K562 (cell line): ENCODE results near the gene PSMB2. TPM values are rescaled to one million over a fixed set of nuclear protein-coding genes. Genes with fewer than 3 reads are reported as not detected.
A peak's percentile ranks its signal among the peaks of the same experiment; 100 is the strongest.

ENCODE experiments used
- ATAC-seq: fragments of 200-7000 bp; cut with Tn5 transposase; 3 replicates; pipeline ENCODE4 v1.9.1; 2020; ENCODE audit warnings: moderate library complexity
- BruUV-seq: library from RNA; stranded (reverse); fragments of 400-500 nt; replicated peaks from 2 replicates; lab custom pipeline; 2021; lab: Mats Ljungman, UMichigan
- CTCF ChIA-PET: fragments of 300-600 bp; formaldehyde crosslinking; extraction: SDS; loops from one replicate; lab custom pipeline; 2021; ENCODE audit warnings: low intra/inter-chr PET ratio; lab: Yijun Ruan, JAX
- POLR2A ChIA-PET: fragments of 300-600, 350-650 bp; sonication (Branson Sonifier 250); formaldehyde crosslinking; extraction: SDS; loops from one replicate; lab custom pipeline; 2021; ENCODE audit warnings: antibody characterized with exemption, inconsistent platforms; lab: Yijun Ruan, JAX
- DNase-seq, 4 experiments: peaks; one replicate each; pipeline versions ENCODE4 v3.0.0 to v3.0.0-alpha.2; 2011 to 2018; ENCODE audit warnings: low spot score in 3 of 4, mixed read lengths in 3 of 4; ENCODE audit errors: extremely low read depth in 1 of 4
- FAIRE-seq: peaks from 2 replicates; lab custom pipeline; 2011; peaks lifted over from hg19 to GRCh38; lab: Jason Lieb, UNC
- H2AFZ ChIP-seq: 2 replicates; pipeline ENCODE4 v1.6.0; 2011; ENCODE audit warnings: low read depth, low read length, control low read depth, inconsistent platforms
- H3K27ac ChIP-seq: fragments of 200-600 bp; 3 replicates; pipeline ENCODE4 v1.8.0; 2011; ENCODE audit warnings: low read depth, mild to moderate bottlenecking, control low read depth, inconsistent platforms, low read length, moderate library complexity, mixed read lengths; ENCODE audit errors: extremely low read depth
- H3K27me3 ChIP-seq, 2 experiments: fragments of 300-600 bp in 1 of 2; 2 replicates in 1 of 2; 3 replicates in 1 of 2; pipeline versions ENCODE4 v1.6.0 to v1.8.0; 2011; ENCODE audit warnings: inconsistent platforms in 2 of 2, low read length in 2 of 2, mild to moderate bottlenecking in 1 of 2, mixed read lengths in 1 of 2, moderate library complexity in 1 of 2; ENCODE audit not compliant: control insufficient read depth in 2 of 2, insufficient read depth in 2 of 2
- H3K36me3 ChIP-seq: fragments of 300-600 bp; 3 replicates; pipeline ENCODE4 v1.8.0; 2011; ENCODE audit warnings: mild to moderate bottlenecking, low read length, inconsistent platforms; ENCODE audit not compliant: control insufficient read depth, insufficient read depth
- H3K4me1 ChIP-seq, 2 experiments: fragments of 200-600 bp in 1 of 2; replicated peaks in 1 of 2; 2 replicates in 1 of 2; 3 replicates in 1 of 2; pipeline versions ENCODE4 v1.5.1 to v1.8.0; 2011; ENCODE audit warnings: inconsistent platforms in 2 of 2, low read length in 2 of 2, mild to moderate bottlenecking in 1 of 2, mixed read lengths in 1 of 2, moderate library complexity in 1 of 2; ENCODE audit not compliant: control insufficient read depth in 2 of 2, insufficient read depth in 2 of 2
- H3K4me2 ChIP-seq: 2 replicates; pipeline ENCODE4 v1.6.1; 2011; ENCODE audit warnings: low read length, control low read depth, inconsistent platforms, mixed read lengths; ENCODE audit not compliant: insufficient read depth
- H3K4me3 ChIP-seq: fragments of 200-600 bp; sonication (generic), shearing (Covaris generic); 2 replicates; pipeline ENCODE4 v1.5.1; 2016; ENCODE audit warnings: control low read depth, inconsistent platforms
- H3K79me2 ChIP-seq: fragments of 200-600 bp; 3 replicates; pipeline ENCODE4 v1.8.0; 2011; ENCODE audit warnings: low read length, inconsistent platforms; ENCODE audit not compliant: control insufficient read depth, insufficient read depth
- H3K9ac ChIP-seq, 2 experiments: 2 replicates each; pipeline versions ENCODE4 v1.6.0 to v1.6.1; 2011; ENCODE audit warnings: low read depth in 2 of 2, low read length in 2 of 2, control low read depth in 1 of 2, inconsistent platforms in 1 of 2, mild to moderate bottlenecking in 1 of 2, mixed read lengths in 1 of 2; ENCODE audit not compliant: insufficient read depth in 1 of 2
- H3K9me1 ChIP-seq: one replicate; pipeline ENCODE4 v1.6.0; 2011; ENCODE audit warnings: inconsistent platforms, mild to moderate bottlenecking, low read length, moderate library complexity; ENCODE audit not compliant: control insufficient read depth, insufficient read depth
- H3K9me3 ChIP-seq: replicated peaks from 2 replicates; pipeline ENCODE4 v1.5.1; 2011; ENCODE audit warnings: low read depth, low read length, inconsistent platforms; ENCODE audit not compliant: control insufficient read depth, insufficient read depth
- H4K20me1 ChIP-seq: replicated peaks from 2 replicates; pipeline ENCODE4 v1.6.1; 2011; ENCODE audit warnings: low read length, inconsistent platforms, mixed read lengths; ENCODE audit not compliant: control insufficient read depth, insufficient read depth
- CREB5 ChIP-seq: fragments of 250-450 bp; sonication (Bioruptor Pico); IDR thresholded peaks from 2 replicates; pipeline ENCODE4 v1.5.0; 2020; ENCODE audit warnings: mild to moderate bottlenecking
- EWSR1 ChIP-seq: fragments of 450-650 bp; IDR thresholded peaks from 2 replicates; pipeline ENCODE4 v1.6.1; 2018; ENCODE audit warnings: borderline replicate concordance, mild to moderate bottlenecking, low read depth, moderate library complexity; ENCODE audit not compliant: partially characterized antibody
- HMBOX1 ChIP-seq: sonication (generic); IDR thresholded peaks from 2 replicates; pipeline ENCODE4 v1.6.1; 2016
- HMG20B ChIP-seq: fragments of 250-450 bp; sonication (Bioruptor Pico); IDR thresholded peaks from 2 replicates; pipeline ENCODE4 v1.5.0; 2021; ENCODE audit warnings: mild to moderate bottlenecking
- KDM4B ChIP-seq, 2 experiments: fragments of 450-650 bp in 1 of 2; sonication (generic) in 1 of 2; IDR thresholded peaks; 2 replicates each; pipeline ENCODE4 v1.6.1; 2016 to 2017; ENCODE audit warnings: borderline replicate concordance in 2 of 2, antibody characterized with exemption in 1 of 2, low read depth in 1 of 2, mild to moderate bottlenecking in 1 of 2
- TCF7 ChIP-seq: sonication (generic); IDR thresholded peaks from 2 replicates; pipeline ENCODE4 v1.6.1; 2016; ENCODE audit warnings: antibody characterized with exemption, borderline replicate concordance
- TEAD4 ChIP-seq, 2 experiments: sonication (generic) in 1 of 2; formaldehyde crosslinking in 1 of 2; IDR thresholded peaks; 2 replicates each; pipeline versions ENCODE4 v1.6.1 to v1.8.0; 2012 to 2022; ENCODE audit warnings: borderline replicate concordance in 1 of 2, inconsistent platforms in 1 of 2, low read length in 1 of 2, mild to moderate bottlenecking in 1 of 2, missing genetic modification reagents in 1 of 2
- ZNF24 ChIP-seq: fragments of 450-650 bp; IDR thresholded peaks from 2 replicates; pipeline ENCODE4 v1.6.1; 2016
- ZNF449 ChIP-seq: fragments of 250-450 bp; sonication (Bioruptor Pico); IDR thresholded peaks from 2 replicates; pipeline ENCODE4 v1.8.0; 2022; ENCODE audit warnings: moderate library complexity, mild to moderate bottlenecking, inconsistent platforms
- WGBS: fragments of 100-300 bp; shearing (Covaris generic); methylation state at CpG from one replicate; pipeline ENCODE4 v1.1.6; 2016; ENCODE audit warnings: low coverage, mixed read lengths; ENCODE audit not compliant: insufficient coverage; ENCODE audit errors: missing lambda C conversion rate; 5-methylcytosine and 5-hydroxymethylcytosine counted together
- in situ Hi-C: fragments of 300-500 bp; cut with MboI; formaldehyde crosslinking; loops from 4 replicates; pipeline ENCODE4 v1.15.0; 2018; ENCODE audit warnings: inconsistent platforms, mixed read lengths
- intact Hi-C: fragments of 100-400 bp; cut with micrococcal nuclease; formaldehyde crosslinking; loops from 2 replicates; pipeline ENCODE4 v1.14.2; 2022
- polyA plus RNA-seq, 8 experiments: library from polyadenylated mRNA; depleted of rRNA in 4 of 8; stranded (reverse) in 5 of 8; unstranded in 3 of 8; fragments of >200 nt; fragmentation: Nextera tagmentation in 2 of 8; fragmentation: Illumina TruSeq in 1 of 8; extraction: Ambion mirVana in 2 of 8; extraction: Trizol in 1 of 8; gene quantifications; 2 replicates each; pipeline versions ENCODE4 v1.2.1 to v1.2.3, GENCODE V29; 2011 to 2014; ENCODE audit warnings: inconsistent platforms in 1 of 8, missing spikeins in 1 of 8
- total RNA-seq, 7 experiments: library from RNA; depleted of rRNA in 6 of 7; stranded (reverse); fragments of >200 nt in 6 of 7; fragmentation: Illumina TruSeq in 2 of 7; extraction: Trizol in 2 of 7; gene quantifications; 2 replicates each; pipeline versions ENCODE4 v1.2.1 to v1.2.3, GENCODE V29; 2011 to 2021; ENCODE audit warnings: low replicate concordance in 1 of 7

PSMB2 gene
- total and polyA plus RNA-seq, 9 of the 15 experiments (the other 6 are each of a cell fraction or from before 2014, with no cell fraction given): 71.7 to 543 (median 165) TPM

GRCh38 chr1:35588197-35588910, 53.0 kb downstream of the PSMB2 start:
- H3K27me3 ChIP-seq: no peaks in the 10 kb centered on the region
- ChIA-PET CTCF (no interaction called here), POLR2A (interaction anchor here (1.0 to 1.4 kb wide), 2 partner anchors 15 to 69 kb away, joined by 3 to 5 read pairs; no protein-coding TSS in a partner anchor)
- H3K4me1 ChIP-seq: peaks cover 0 to 10% of the 10 kb centered on the region in 2 experiments; a peak in 2 of 5 replicates
- no peaks in the 10 kb centered on the region for H3K79me2 ChIP-seq
- no peaks in the 10 kb centered on the region for H3K36me3 ChIP-seq
- no peak overlapping the region for H3K4me2 ChIP-seq
- no peaks in the 10 kb centered on the region for H4K20me1 ChIP-seq
- no peak for TF ChIP-seq HMBOX1
- TF ChIP-seq EWSR1: no peak
- TF ChIP-seq CREB5 (CRISPR knock-in tag): no peak
- no peak for TF ChIP-seq ZNF449
- no peak for TF ChIP-seq ZNF24
- no peak for TF ChIP-seq KDM4B (IDR thresholded peaks at IDR 0.05; ENCODE audit: borderline replicate concordance in 2 of 2, low read depth in 1 of 2)
- no peak for TF ChIP-seq TCF7
- TF ChIP-seq HMG20B (CRISPR knock-in tag): no peak
- TF ChIP-seq TEAD4 (IDR thresholded peaks at IDR 0.05; ENCODE audit: low read length): no peak
- no peak for TF ChIP-seq TEAD4 (CRISPR knock-in tag; IDR thresholded peaks at IDR 0.05; ENCODE audit: borderline replicate concordance)
- FAIRE-seq (no peak), DNase-seq (no peak), ATAC-seq (peak; percentile 11; the same call in 2 of the 3 replicates)
- H3K9ac ChIP-seq: peak overlapping the region in 1 of 2 experiments; percentile 39; a peak in 1 of 4 replicates
- BruUV-seq: no TSS peak
- WGBS: 46% methylated on average over 15 of the region's 21 CpGs
- no peaks in the 10 kb centered on the region for H3K9me1 ChIP-seq
- in situ Hi-C loops (no loop called here), intact Hi-C loops (no loop called here)
- no peak overlapping the region for H3K27ac ChIP-seq
- no peak overlapping the region for H3K4me3 ChIP-seq
- H2AFZ ChIP-seq: no peak overlapping the region
- no peaks in the 10 kb centered on the region for H3K9me3 ChIP-seq
